Parathyroid adenoma (tissue), 2 donors: ENCODE measurements around the gene PKN1.

ENCODE experiments used
- H2AFZ ChIP-seq: fragments of 300-600 bp; sonication (generic); one replicate; pipeline ENCODE4 v1.7.0; 2017; ENCODE audit warnings: antibody characterized with exemption, mild to moderate bottlenecking
- H3K27ac ChIP-seq: fragments of 300-600 bp; sonication (generic); one replicate; pipeline ENCODE4 v1.7.0; 2017
- H3K27me3 ChIP-seq: fragments of 300-600 bp; sonication (generic); one replicate; pipeline ENCODE4 v1.7.0; 2017; ENCODE audit warnings: low read length; ENCODE audit not compliant: control insufficient read depth, insufficient read depth
- H3K36me3 ChIP-seq: fragments of 300-600 bp; sonication (generic); one replicate; pipeline ENCODE4 v1.7.0; 2017; ENCODE audit warnings: low read length; ENCODE audit not compliant: control insufficient read depth, insufficient read depth
- H3K4me1 ChIP-seq: fragments of 300-600 bp; sonication (generic); one replicate; pipeline ENCODE4 v1.7.0; 2017; ENCODE audit warnings: control low read depth
- H3K4me2 ChIP-seq: fragments of 300-600 bp; sonication (generic); one replicate; pipeline ENCODE4 v1.7.0; 2017; ENCODE audit warnings: low read length
- H3K4me3 ChIP-seq: fragments of 300-600 bp; sonication (generic); one replicate; pipeline ENCODE4 v1.7.0; 2017; ENCODE audit warnings: low read depth, low read length
- H3K79me2 ChIP-seq: fragments of 300-600 bp; sonication (generic); one replicate; pipeline ENCODE4 v1.7.0; 2017; ENCODE audit warnings: control low read depth
- H3K9ac ChIP-seq: fragments of 300-600 bp; sonication (generic); one replicate; pipeline ENCODE4 v1.7.0; 2017; ENCODE audit warnings: mild to moderate bottlenecking
- H3K9me3 ChIP-seq: fragments of 300-600 bp; sonication (generic); one replicate; pipeline ENCODE4 v1.7.0; 2017; ENCODE audit warnings: low read length; ENCODE audit not compliant: control insufficient read depth
- CTCF ChIP-seq: fragments of 300-600 bp; sonication (generic); IDR thresholded peaks from one replicate; pipeline ENCODE4 v1.7.0; 2017; ENCODE audit warnings: antibody characterized with exemption, mild to moderate bottlenecking
- donor health status: primary hyperparathyroidism.

Gene PKN1

GRCh38 chr19:14517446-14517839 is 84.3 kb downstream of the PKN1 start:
- TF ChIP-seq CTCF, result no peak
- Histone ChIP-seq H3K9ac (peak overlapping the region; percentile 68), H3K27me3 (no peaks in the 10 kb centered on the region), H3K27ac (peak overlapping the region; percentile 97), H3K36me3 (no peaks in the 10 kb centered on the region), H3K79me2 (peaks cover 14% of the 10 kb centered on the region), H3K9me3 (no peaks in the 10 kb centered on the region), H3K4me3 (peak overlapping the region; percentile 86), H2AFZ (peak overlapping the region; percentile 29), H3K4me1 (peaks cover 20% of the 10 kb centered on the region), H3K4me2 (peak overlapping the region; percentile 86)

GRCh38 chr19:14517840-14518505 is 84.9 kb downstream of the PKN1 start, which contains the start of gene DNAJB1:
TSS of gene DNAJB1 (minus strand) at chr19:14518397. CDS start at chr19:14518349, 48 bp downstream.
- no peaks in the 10 kb centered on the region for H3K36me3 ChIP-seq
- TF ChIP-seq CTCF, result no peak
- no peaks in the 10 kb centered on the region for H3K27me3 ChIP-seq
- H2AFZ ChIP-seq, result peak within 1 kb of the TSS; percentile 83
- H3K27ac ChIP-seq, result peak within 1 kb of the TSS; percentile 97
- peak within 1 kb of the TSS; percentile 86 for H3K4me3 ChIP-seq
- peak within 1 kb of the TSS; percentile 96 for H3K9ac ChIP-seq
- H3K9me3 ChIP-seq, result no peaks in the 10 kb centered on the region
- peak within 1 kb of the TSS; percentile 86 for H3K4me2 ChIP-seq
- peaks cover 14% of the 10 kb centered on the region for H3K79me2 ChIP-seq
- H3K4me1 ChIP-seq, result peaks cover 20% of the 10 kb centered on the region

DNA sequence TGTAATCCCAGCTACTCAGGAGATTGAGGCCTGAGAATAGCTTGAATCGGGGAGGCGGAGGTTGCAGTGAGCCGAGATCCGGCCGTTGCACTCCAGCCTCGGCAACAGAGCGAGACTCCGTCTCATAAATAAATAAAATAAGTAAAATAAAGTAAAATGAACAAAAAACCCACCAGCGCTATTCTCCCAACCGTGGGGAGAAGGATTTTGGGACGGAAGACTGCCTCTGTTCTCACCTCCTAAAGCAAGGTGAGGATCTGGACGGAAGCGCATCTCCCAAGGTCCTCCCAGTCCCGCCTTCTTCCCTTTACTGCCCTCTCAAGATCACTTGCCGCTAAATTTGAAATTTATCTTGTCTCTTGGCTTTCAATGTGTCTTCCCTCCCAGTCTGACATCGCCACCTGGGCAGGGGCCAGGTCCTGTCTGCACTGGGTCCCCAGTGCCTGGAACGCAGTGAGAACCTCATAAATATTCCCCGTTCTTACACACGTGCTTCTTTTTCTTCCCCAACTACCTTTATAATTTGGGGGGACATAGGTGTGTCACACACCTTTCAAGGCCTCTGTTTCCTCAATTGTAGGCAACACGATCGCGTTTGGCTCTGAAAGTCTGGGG is 86.2 kb downstream of the PKN1 start:
- no peaks in the 10 kb centered on the region for H3K27me3 ChIP-seq
- no peaks in the 10 kb centered on the region for H3K36me3 ChIP-seq
- H3K9ac ChIP-seq, result no peak overlapping the region
- no peak overlapping the region for H3K4me2 ChIP-seq
- H3K27ac ChIP-seq, result peak overlapping the region; percentile 89
- peaks cover 14% of the 10 kb centered on the region for H3K79me2 ChIP-seq
- TF ChIP-seq CTCF, result no peak
- no peak overlapping the region for H2AFZ ChIP-seq
- no peak overlapping the region for H3K4me3 ChIP-seq
- peaks cover 18% of the 10 kb centered on the region for H3K4me1 ChIP-seq
- no peaks in the 10 kb centered on the region for H3K9me3 ChIP-seq

DNA sequence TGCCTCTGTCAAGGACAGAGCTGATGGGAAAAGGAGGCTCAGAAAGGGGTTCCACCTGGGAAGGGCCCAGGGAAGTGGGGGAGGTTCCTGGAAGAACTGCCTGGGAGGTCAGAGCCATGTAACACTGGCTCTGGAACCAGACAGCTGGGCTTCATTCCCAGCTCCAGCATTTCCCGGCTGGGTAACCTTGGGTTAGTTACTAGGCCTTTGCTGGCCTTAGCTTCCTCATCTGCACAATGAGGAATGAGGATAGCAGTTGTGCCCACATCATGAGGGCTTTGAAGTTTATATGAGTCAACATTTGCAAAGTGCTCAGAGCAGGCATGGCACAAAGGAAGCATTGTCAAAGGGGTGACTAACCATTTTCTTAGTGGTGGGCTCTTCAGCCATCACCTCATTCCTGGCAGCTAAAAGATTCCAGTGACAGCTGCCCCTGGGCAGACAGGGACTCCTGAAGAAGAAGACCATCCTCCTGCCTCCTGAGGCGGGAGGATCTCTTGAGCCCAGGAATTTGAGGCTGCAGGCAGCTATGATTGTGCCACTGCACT is 86.8 kb downstream of the PKN1 start:
- no peak overlapping the region for H3K4me3 ChIP-seq
- H3K27me3 ChIP-seq, result no peaks in the 10 kb centered on the region
- peaks cover 14% of the 10 kb centered on the region for H3K79me2 ChIP-seq
- no peak overlapping the region for H3K4me2 ChIP-seq
- no peak overlapping the region for H3K9ac ChIP-seq
- peak overlapping the region; percentile 89 for H3K27ac ChIP-seq
- no peak overlapping the region for H2AFZ ChIP-seq
- H3K9me3 ChIP-seq, result no peaks in the 10 kb centered on the region
- TF ChIP-seq CTCF, result no peak
- no peaks in the 10 kb centered on the region for H3K36me3 ChIP-seq
- H3K4me1 ChIP-seq, result peaks cover 17% of the 10 kb centered on the region
